Inflammatory macrophage treated with lipopolysaccharide for 4 hours (primary cell): Measurements from ENCODE around the gene PRKCD.
A peak's percentile ranks its signal among the peaks of the same experiment; 100 is the strongest.

Experiments
- DNase-seq: peaks from one replicate; pipeline ENCODE4 v3.0.0-alpha.2; 2020

PRKCD gene

GRCh38 chr3:53171827-53172505 is 11.0 kb downstream of the PRKCD start:
- DNase-seq: peak; percentile 35

- DNase-seq: no peak
Measured at GRCh38 chr3:53173107-53173506, 12.1 kb downstream of the PRKCD start.

- DNase-seq: no peak
Measured at GRCh38 chr3:53174346-53175250, 13.6 kb downstream of the PRKCD start.

DNA sequence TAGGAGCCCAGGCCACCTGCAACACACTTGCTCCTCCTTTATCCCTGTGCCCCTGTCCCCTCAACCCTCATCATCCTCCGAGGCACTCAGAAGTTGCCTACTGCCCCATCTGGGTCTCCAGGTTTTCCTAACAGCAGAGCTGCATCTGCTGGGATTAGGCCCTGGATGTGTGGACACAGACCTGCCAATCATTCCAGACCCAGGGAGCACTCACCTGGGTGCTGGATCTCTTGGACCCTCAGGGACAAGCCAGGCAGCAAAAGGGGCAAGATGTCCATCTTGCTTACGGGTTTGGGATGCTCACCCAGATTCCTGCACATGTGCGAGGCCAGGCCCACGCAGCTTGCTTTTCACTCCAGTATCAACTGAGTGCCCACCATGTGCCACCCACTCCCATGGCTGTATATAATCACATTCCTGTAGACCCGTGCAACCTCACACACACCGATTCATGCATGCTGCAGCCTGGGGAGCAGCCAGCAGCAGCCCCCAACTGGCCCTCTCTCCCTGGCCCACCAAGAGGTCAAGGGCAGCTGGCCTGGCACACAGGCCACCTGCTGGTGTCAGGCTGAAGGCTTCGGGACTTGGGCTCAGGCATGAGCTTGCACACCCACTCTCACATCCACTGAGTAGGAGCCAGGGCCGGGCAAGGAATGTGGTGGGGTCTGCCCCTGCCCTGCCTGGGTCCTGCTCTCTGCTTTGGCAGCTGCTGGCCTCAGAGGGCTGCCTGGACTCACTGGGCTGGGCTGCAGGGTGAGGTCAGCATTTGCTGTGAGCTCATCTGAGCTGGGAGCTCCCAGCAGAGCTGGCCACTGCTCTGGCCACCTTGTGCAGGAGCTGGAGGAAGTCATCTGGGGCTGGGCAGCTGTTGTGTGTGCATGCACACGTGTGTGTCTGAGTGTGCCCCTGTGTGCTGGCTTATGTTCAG is 14.9 kb downstream of the PRKCD start:
- no peak for DNase-seq

DNA sequence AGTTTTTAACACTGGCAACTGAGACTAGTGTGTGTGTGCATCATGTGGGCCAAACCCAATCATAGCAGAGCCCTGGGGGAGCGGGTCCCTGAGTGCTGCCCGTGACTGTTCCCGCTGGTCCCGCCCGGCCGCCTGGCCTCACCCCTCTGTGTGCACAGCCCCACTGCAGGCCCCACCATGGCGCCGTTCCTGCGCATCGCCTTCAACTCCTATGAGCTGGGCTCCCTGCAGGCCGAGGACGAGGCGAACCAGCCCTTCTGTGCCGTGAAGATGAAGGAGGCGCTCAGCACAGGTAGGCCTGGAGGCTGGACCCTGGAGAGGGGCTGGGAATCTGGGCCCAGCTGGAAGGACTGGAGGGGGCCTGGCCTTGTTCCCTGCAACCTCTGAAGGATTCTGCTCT is 17.2 kb downstream of the PRKCD start:
- no peak for DNase-seq

DNA sequence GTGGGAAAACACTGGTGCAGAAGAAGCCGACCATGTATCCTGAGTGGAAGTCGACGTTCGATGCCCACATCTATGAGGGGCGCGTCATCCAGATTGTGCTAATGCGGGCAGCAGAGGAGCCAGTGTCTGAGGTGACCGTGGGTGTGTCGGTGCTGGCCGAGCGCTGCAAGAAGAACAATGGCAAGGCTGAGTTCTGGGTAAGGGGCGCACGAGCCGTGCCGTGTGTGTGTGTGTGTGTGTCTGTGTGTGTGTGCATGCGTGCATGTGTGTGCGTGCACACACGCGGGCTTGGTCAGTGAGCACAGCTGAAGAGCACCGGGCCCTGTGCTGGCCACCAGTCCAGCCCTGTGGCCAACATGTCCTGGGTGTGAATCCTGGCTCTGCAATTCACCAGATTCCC is 18.6 kb downstream of the PRKCD start:
- DNase-seq: no peak

DNA sequence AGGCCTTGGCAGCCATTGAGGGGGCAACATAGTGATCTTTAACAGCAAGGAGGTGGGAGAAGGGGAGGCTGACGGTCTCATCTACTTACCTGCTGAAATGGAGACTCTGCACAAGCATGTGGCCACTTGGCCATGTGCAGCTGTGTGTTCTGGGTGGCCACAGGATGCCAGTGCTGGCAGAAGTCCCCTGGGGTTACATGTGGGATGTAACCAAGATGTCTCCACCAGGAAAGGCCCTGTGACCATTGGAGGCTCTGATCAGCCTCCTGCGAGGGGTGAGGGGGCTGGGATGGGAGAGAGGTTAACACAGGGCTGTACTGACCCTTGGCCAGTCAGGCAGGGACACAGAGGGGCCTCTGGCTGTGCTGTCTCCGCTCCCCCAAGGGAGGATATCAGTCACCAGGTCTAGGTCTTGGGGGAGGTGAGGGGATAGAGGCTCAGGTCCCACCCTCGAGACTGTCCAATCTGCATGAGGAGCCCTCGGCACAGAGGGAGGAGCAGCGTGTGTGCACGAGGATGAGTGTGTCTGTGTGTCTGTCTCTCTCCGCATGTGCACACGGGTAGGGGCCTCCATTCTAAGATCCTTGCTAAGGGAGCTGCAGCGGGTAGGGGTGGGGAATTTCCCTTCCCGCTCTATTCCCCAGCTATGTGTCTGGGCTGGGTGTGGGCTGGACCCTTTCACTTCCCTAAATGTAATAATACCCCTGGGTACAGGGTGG is 19.5 kb downstream of the PRKCD start:
- DNase-seq: peak; percentile 88

GRCh38 chr3:53181024-53181371 is 20.0 kb downstream of the PRKCD start:
- no peak for DNase-seq

DNA sequence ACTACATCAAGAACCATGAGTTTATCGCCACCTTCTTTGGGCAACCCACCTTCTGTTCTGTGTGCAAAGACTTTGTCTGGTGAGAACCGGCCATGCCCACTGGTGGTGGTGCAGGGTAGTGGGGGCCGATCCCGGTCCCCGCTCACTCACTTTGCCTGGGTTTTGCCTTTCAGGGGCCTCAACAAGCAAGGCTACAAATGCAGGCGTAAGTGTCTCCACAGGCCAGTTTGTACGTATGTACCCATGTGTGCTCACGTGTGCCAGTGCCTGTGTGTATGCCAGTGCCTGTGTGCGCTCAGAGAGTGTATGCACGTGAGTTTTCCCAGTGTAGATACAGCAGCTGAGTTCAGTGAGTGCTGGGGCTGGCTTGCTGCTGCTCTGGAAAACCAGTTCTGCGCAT is 20.5 kb downstream of the PRKCD start:
- no peak for DNase-seq

- no peak for DNase-seq
Measured at GRCh38 chr3:53182764-53183355, 21.9 kb downstream of the PRKCD start.

GRCh38 chr3:53183514-53183913 is 22.5 kb downstream of the PRKCD start:
- DNase-seq: no peak

GRCh38 chr3:53184701-53185100 is 23.7 kb downstream of the PRKCD start:
- no peak for DNase-seq

GRCh38 chr3:53185761-53186465 is 24.9 kb downstream of the PRKCD start:
- no peak for DNase-seq

DNA sequence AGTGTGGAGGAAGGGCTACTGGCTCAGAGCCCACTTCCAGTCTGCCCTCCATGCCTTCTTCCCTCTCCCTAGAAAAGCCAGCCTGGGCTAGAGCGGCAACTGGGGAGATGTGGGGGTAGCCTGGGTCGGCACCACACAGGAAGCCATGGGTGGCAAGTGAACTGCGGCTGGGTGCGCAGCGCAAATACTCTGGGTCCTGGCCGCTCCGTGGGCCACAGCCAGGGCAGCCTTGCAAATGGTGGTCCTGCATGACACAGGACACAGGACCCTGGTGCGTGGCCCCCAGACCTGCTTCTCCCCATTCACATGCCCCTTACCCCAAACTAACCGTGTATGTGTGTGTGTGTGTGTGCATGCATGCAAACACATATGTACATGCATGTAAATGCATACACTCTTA is 25.7 kb downstream of the PRKCD start:
- DNase-seq: no peak

DNA sequence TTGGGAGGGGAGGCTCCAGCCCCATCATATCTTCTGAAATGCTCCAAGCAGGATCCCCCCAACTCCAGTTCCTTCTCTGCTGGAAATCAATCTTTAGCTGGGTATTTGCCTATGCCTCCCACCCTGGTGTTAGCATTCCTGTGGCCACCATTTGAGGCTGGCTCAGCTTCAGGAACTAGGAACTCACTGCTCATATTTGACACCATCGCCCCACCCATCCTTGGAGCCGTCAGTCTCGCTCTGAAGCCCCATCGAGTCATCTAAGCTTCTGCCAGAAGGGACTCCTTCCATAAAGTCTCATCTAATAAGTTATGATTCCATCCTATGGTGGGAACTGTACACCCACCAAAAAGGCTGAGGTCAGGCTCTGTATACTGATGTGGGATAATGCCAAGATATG is 26.4 kb downstream of the PRKCD start:
- no peak for DNase-seq

- no peak for DNase-seq
Measured at GRCh38 chr3:53188136-53188685, 27.2 kb downstream of the PRKCD start.

DNA sequence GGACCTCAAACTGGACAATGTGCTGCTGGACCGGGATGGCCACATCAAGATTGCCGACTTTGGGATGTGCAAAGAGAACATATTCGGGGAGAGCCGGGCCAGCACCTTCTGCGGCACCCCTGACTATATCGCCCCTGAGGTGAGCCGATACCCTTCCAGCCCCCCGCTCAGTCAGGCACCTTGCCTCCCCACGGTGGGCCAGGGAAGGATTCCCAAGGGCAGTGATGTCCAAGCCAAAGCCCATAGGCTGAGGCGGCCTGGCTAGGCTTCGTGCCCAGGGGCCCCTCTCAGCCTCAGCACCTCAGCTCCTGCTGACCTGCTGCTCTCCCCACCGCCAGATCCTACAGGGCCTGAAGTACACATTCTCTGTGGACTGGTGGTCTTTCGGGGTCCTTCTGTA is 27.7 kb downstream of the PRKCD start:
- DNase-seq: no peak

- no peak for DNase-seq
Measured at GRCh38 chr3:53189276-53189675, 28.3 kb downstream of the PRKCD start.

DNA sequence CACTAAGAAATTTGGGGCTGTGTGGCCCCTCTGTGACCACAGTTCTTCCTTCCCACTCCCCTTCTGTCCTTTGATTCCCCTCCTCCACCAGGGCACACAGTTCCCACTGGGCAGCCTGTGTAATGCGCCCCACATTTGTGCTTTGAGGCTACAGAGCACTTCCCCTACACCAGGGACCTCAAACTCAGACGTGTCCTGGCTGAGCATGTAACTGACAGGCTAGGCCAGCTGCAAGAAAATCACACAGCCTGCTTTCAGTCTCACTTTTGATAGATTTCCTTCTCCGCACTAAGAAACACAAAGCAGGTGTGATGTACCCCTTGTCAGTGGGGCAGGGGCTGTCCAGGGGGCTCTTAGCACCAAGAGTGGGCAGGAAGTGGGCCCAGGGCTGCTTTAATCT is 29.6 kb downstream of the PRKCD start:
- no peak for DNase-seq

- DNase-seq: no peak
Measured at GRCh38 chr3:53191836-53192480, 30.9 kb downstream of the PRKCD start.

DNA sequence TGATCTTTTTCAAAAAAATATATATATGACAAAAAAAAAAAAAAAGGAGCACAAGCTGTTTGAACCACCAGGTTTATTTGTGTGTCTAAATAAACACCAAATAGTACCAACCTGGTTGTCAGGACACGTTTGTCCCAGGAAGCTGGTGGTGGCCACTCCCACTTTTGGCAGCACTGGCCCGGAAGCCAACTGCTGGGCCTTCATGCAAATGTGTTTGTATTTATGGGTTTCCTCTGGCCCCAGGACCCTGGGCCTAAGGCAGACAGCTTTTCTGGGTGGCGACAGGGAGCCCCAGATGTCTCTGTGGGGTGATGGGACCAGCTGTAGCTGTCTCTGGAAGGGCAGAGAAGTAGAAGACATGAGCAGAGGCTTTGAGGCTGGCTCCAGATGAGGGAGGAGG is 31.6 kb downstream of the PRKCD start:
- DNase-seq: no peak
